Fibroblast of mammary gland (primary cell): ENCODE measurements around the gene KRT13.

ENCODE experiments used
- DNase-seq: peaks from one replicate; pipeline ENCODE4 v3.0.0-alpha.2; 2010; ENCODE audit warnings: low read depth
- H3K4me3 ChIP-seq: 2 replicates; pipeline ENCODE4 v1.5.1; 2011; ENCODE audit warnings: low read depth, mild to moderate bottlenecking, low read length, moderate library complexity; ENCODE audit not compliant: control insufficient read depth
- TF ChIP-seq, protein P1 (sequence below): conservative IDR thresholded peaks from 2 replicates; pipeline ENCODE4 v1.5.1; 2011; ENCODE audit warnings: low read depth, low read length, inconsistent platforms; ENCODE audit not compliant: control insufficient read depth, insufficient read depth

KRT13 gene

DNA sequence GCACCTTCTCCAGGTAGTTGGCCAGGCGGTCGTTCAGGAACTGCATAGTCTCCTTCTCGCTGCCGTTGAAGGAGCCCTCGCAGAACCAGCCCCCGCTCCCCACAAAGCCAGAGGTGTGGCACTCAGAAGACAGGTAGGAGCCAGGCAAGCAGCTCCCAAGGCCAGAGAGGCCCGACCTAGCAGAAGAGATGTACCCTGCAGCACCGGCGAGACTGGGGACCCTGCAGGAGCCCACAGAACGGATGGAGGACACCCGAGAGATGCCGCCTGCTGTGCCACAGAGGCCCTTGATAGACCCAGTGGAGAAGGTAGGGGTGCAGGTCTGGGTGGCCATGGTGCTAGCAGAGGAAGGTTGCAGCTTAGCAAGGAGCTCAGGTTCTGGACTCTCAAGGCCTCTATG is 15.9 kb downstream of the KRT13 start, which contains the start of gene KRT36:
Gene KRT36, minus strand, starts transcription at position 380 of the 400 bp plus-strand sequence. Its CDS starts 46 bp downstream, at position 334.
- TF ChIP-seq, protein P1, sequence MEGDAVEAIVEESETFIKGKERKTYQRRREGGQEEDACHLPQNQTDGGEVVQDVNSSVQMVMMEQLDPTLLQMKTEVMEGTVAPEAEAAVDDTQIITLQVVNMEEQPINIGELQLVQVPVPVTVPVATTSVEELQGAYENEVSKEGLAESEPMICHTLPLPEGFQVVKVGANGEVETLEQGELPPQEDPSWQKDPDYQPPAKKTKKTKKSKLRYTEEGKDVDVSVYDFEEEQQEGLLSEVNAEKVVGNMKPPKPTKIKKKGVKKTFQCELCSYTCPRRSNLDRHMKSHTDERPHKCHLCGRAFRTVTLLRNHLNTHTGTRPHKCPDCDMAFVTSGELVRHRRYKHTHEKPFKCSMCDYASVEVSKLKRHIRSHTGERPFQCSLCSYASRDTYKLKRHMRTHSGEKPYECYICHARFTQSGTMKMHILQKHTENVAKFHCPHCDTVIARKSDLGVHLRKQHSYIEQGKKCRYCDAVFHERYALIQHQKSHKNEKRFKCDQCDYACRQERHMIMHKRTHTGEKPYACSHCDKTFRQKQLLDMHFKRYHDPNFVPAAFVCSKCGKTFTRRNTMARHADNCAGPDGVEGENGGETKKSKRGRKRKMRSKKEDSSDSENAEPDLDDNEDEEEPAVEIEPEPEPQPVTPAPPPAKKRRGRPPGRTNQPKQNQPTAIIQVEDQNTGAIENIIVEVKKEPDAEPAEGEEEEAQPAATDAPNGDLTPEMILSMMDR: no peak
- no peak within 1 kb of the TSS for H3K4me3 ChIP-seq
- no peak for DNase-seq

DNA sequence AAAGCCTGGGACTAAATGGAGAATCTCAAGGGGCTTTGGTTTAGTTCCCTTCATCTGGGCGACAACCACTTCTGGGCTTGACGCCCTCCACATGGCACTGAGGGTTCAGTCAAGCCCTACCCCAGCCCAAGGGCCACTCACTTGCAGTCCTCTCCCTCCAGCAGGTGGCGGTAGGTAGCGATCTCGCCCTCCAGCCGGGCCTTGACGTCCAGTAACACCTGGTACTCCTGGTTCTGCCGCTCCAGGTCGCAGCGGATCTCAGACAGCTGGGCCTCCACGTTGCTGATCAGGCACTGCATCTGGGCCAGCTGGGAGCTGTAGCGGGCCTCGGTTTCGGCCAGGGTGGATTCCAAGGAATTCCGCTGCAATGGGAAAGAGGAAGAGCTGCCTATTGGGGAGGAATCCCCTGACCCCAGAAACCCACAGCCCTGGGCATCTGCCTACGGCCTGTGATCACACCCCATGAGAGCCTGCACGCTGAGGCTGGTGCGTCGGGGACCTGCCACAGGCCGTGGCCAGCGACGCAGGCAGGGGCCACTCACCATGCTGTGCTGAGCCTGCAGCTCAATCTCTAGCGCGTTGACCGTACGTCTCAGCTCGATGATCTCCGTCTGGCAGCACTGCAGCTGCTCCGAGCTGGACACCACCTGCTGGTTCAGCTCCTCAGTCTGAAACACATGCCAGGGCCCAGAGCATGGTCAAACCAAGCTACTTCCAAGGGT is 18.4 kb downstream of the KRT13 start:
- no peak overlapping the region for H3K4me3 ChIP-seq
- TF ChIP-seq, protein P1: peak; percentile 44
- no peak for DNase-seq

DNA sequence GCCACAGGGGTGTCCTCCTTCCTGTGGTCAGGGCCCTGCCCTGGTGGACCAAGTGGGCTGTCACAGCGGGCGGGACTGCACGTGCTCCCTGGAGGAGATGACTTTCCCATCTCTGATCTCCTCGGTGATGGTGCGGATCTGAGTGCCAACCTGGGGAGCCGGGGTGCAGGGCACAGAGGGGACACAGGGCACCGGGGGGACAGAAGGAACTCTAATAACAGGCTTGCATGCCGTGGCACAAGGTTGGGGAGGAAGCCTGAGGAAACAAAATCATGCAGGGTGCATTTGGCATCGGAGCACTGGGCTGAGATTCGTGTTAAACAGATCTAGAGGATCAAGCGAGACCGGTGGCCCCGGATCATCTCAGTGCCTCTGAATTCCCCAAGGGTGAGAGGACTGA is 19.1 kb downstream of the KRT13 start:
- DNase-seq: no peak
- TF ChIP-seq, protein P1: no peak
- no peak overlapping the region for H3K4me3 ChIP-seq

DNA sequence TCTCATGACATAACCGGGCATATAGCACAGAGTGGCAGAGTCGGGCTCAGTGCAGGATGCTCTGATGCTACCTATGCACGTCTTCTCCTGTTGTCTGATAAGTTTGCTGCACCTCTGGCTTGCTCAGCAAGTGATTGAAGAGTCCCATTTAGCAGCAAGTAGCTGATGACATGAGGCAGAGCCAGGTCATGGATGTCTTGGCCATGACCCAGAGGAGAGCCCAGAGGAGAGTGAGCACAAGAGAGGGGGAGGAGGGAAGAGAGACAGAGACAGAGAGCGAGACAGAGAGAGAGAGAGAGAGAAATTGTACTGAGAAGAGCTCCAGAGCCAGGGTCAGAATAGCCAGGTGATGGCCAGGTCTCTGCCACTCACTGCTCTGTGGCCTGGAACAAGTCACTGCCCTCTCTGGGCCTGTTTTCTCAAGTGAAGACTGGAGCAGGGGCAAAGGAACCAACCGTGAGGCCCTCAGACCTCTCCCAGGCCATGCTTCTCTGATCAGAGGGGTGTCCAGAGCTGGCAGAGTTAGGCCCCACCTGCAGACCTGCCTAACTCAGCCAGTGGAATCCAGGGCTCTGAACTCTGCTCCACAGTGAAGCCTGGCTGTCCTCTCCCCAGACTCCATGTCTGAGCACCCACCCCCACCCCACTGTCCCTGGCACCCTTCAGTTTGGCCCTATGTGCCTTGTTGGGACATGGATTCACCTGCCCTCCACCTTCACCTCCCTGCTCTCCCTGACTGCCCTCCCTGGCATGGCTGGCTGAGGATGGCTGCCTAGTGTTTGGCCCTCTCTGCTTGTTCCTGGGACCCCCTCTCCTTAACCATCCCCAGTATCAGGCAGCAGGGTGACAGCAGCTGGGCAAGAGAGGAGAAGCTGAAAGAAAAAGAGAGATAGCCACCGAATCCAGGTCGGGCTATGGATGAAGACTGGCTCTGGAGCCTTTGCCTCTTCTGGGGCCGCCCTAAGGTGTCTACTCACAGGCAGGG is 20.2 kb downstream of the KRT13 start:
- no peak overlapping the region for H3K4me3 ChIP-seq
- TF ChIP-seq, protein P1: no peak

DNA sequence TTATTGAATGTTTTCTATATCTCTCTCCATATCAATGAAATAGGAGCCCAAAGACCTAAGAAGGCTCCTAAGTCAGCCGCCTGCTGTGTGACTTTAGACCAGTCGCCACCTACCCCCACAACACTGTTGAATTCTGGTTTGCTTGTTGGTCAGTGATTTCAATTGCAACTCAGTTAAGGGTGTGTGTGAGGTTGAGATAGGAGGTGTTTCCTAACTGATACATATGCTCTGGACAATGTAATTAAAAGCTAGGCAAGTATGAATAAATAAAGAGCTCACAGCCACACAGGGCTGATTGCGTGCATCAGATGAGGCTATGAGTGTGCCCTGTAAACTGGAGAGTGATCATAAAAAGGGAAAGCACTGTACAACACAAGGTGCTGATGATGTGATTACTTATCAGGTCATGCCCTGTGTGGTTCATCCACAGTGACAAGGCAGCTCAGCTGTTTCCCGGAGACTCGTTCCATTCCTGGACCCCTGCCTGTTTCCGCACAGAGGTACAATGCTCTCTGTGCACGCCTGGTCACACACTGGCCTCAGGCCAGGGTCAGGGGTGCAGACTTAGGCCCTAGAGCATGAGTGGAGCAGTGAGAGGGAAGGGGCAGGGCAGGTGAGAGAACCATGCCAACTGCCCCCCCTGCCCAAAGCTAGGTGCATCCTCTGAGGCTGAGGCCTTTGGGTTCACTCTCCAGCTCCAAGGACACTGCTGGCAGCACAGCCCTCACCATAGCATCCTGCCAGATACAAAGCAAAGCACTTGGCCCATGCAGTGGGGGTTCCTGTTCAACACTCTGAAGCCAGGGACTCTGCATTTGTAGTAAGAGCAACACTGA is 21.2 kb downstream of the KRT13 start:
- no peak overlapping the region for H3K4me3 ChIP-seq
- TF ChIP-seq, protein P1: no peak
- no peak for DNase-seq

More for the DNA sequence above, 20.2 kb downstream of the KRT13 start:
- DNase-seq: no peak

DNA sequence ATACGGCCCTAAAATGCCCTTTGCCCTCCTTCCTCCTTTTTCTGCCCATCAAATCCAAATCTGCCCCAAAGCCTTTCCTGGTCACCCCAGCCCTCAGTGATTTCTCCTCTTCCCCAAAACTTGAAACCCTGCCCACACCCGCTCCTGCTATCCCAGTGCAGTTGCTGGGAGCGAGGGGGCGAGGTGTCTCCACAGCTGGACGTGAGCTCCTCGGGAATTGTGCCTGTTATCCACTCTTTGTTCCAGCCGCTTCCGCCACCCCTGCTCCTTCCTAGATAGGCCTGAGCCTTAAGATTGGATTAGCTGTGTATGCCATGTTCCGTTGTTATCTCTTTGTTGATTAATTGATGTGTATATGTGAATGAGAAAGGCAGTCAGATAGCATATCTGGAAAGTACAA is 21.9 kb downstream of the KRT13 start:
- no peak for DNase-seq
- no peak overlapping the region for H3K4me3 ChIP-seq
- TF ChIP-seq, protein P1: no peak
